A673 (cell line): ENCODE data around the gene SCUBE2. TPM values are rescaled to one million over a fixed set of nuclear protein-coding genes. Genes with fewer than 3 reads are reported as not detected.

ENCODE experiments used
- BruUV-seq: library from RNA; stranded (reverse); fragments of 400-500 nt; replicated peaks from 2 replicates; lab custom pipeline; 2021; lab: Mats Ljungman, UMichigan
- CTCF ChIA-PET: fragments of 300-600 bp; sonication (Branson Sonifier 250); formaldehyde crosslinking; loops from one replicate; lab custom pipeline; 2022; ENCODE audit warnings: antibody characterized with exemption; lab: Charles Lee
- POLR2A ChIA-PET: fragments of 300-600 bp; sonication (Branson Sonifier 250); formaldehyde crosslinking; loops from one replicate; lab custom pipeline; 2022; ENCODE audit warnings: antibody characterized with exemption; ENCODE audit not compliant: low non-redundant PET; lab: Charles Lee
- DNase-seq: peaks from one replicate; pipeline ENCODE4 v3.0.0-alpha.2; 2015; ENCODE audit warnings: low spot score
- H3K27ac ChIP-seq: fragments of 200-600 bp; sonication (generic); 2 replicates; pipeline ENCODE4 v1.5.1; 2016; ENCODE audit warnings: mixed run types, low read depth, mild to moderate bottlenecking, mixed read lengths, antibody characterized with exemption, low read length; ENCODE audit not compliant: poor library complexity, severe bottlenecking
- H3K27me3 ChIP-seq: fragments of 200-600 bp; sonication (generic); replicated peaks from 2 replicates; pipeline ENCODE4 v1.6.1; 2017; ENCODE audit warnings: mixed run types, low read depth, mild to moderate bottlenecking, mixed read lengths, antibody characterized with exemption, low read length; ENCODE audit not compliant: insufficient read depth, poor library complexity
- H3K36me3 ChIP-seq: fragments of 200-600 bp; sonication (generic); 2 replicates; pipeline ENCODE4 v1.6.1; 2016; ENCODE audit warnings: mixed run types, mild to moderate bottlenecking, mixed read lengths, antibody characterized with exemption, low read length; ENCODE audit not compliant: insufficient read depth, poor library complexity, severe bottlenecking
- H3K4me1 ChIP-seq: fragments of 200-600 bp; sonication (generic); 2 replicates; pipeline ENCODE4 v1.6.1; 2017; ENCODE audit warnings: mixed run types, mild to moderate bottlenecking, mixed read lengths, antibody characterized with exemption, low read length; ENCODE audit not compliant: insufficient read depth, poor library complexity, severe bottlenecking
- H3K4me3 ChIP-seq: fragments of 200-600 bp; sonication (generic); 2 replicates; pipeline ENCODE4 v1.5.1; 2016; ENCODE audit warnings: low read depth, mixed run types, mild to moderate bottlenecking, mixed read lengths, low read length; ENCODE audit not compliant: poor library complexity, severe bottlenecking
- H3K9me3 ChIP-seq: fragments of 200-600 bp; sonication (generic); 2 replicates; pipeline ENCODE4 v1.6.1; 2016; ENCODE audit warnings: mixed run types, low read depth, mild to moderate bottlenecking, mixed read lengths, antibody characterized with exemption, low read length; ENCODE audit not compliant: poor library complexity, severe bottlenecking
- EZH2 ChIP-seq: fragments of 200-600 bp; sonication (generic); IDR thresholded peaks from 2 replicates; pipeline ENCODE4 v1.6.1; 2017; ENCODE audit warnings: borderline replicate concordance, low read depth, mild to moderate bottlenecking, mixed read lengths, antibody characterized with exemption, low read length; ENCODE audit not compliant: poor library complexity, severe bottlenecking
- intact Hi-C: fragments of 100-400 bp; cut with micrococcal nuclease; formaldehyde crosslinking; loops from one replicate; pipeline ENCODE4 v1.10.0; 2022; ENCODE audit not compliant: unreplicated experiment
- total RNA-seq: library from RNA; stranded (reverse); gene quantifications from 2 replicates; pipeline ENCODE4 v1.2.3, GENCODE V29; 2021
- TF ChIP-seq, protein P1 (sequence below): fragments of 300-800, 200-600 bp; sonication (generic); conservative IDR thresholded peaks from 2 replicates; pipeline ENCODE4 v1.5.1; 2017; ENCODE audit warnings: low read depth, mild to moderate bottlenecking, antibody characterized with exemption, low read length, moderate library complexity, mixed read lengths

Gene SCUBE2
- total RNA-seq, 1 experiment from 2014 or later: 1.4 TPM

GRCh38 chr11:9089636-9090035 lies 1.8 kb downstream of the SCUBE2 start:
- intact Hi-C loops: no loop called here
- POLR2A ChIA-PET: no interaction called here
- no TSS peak for BruUV-seq
- CTCF ChIA-PET: no interaction called here
- Histone ChIP-seq H3K4me3 (no peak overlapping the region), H3K36me3 (no peaks in the 10 kb centered on the region), H3K9me3 (no peaks in the 10 kb centered on the region), H3K27ac (no peak overlapping the region), H3K4me1 (no peaks in the 10 kb centered on the region), H3K27me3 (peaks cover 22% of the 10 kb centered on the region)
- no peak for TF ChIP-seq EZH2
- TF ChIP-seq, protein P1, sequence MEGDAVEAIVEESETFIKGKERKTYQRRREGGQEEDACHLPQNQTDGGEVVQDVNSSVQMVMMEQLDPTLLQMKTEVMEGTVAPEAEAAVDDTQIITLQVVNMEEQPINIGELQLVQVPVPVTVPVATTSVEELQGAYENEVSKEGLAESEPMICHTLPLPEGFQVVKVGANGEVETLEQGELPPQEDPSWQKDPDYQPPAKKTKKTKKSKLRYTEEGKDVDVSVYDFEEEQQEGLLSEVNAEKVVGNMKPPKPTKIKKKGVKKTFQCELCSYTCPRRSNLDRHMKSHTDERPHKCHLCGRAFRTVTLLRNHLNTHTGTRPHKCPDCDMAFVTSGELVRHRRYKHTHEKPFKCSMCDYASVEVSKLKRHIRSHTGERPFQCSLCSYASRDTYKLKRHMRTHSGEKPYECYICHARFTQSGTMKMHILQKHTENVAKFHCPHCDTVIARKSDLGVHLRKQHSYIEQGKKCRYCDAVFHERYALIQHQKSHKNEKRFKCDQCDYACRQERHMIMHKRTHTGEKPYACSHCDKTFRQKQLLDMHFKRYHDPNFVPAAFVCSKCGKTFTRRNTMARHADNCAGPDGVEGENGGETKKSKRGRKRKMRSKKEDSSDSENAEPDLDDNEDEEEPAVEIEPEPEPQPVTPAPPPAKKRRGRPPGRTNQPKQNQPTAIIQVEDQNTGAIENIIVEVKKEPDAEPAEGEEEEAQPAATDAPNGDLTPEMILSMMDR: no peak
- no peak for DNase-seq

GRCh38 chr11:9089061-9089460 lies 2.3 kb downstream of the SCUBE2 start:
- BruUV-seq: no TSS peak
- ChIA-PET CTCF (interaction anchor here (0.5 kb wide), 1 partner anchor 177 kb away, joined by 3 read pairs; no protein-coding TSS in a partner anchor), POLR2A (no interaction called here)
- H3K27me3 ChIP-seq: peaks cover 22% of the 10 kb centered on the region
- intact Hi-C loops: no loop called here
- no peak overlapping the region for H3K4me3 ChIP-seq
- H3K27ac ChIP-seq: no peak overlapping the region
- H3K4me1 ChIP-seq: no peaks in the 10 kb centered on the region
- TF ChIP-seq EZH2: no peak
- TF ChIP-seq, protein P1: no peak
- DNase-seq: no peak
- H3K36me3 ChIP-seq: no peaks in the 10 kb centered on the region
- no peaks in the 10 kb centered on the region for H3K9me3 ChIP-seq

DNA sequence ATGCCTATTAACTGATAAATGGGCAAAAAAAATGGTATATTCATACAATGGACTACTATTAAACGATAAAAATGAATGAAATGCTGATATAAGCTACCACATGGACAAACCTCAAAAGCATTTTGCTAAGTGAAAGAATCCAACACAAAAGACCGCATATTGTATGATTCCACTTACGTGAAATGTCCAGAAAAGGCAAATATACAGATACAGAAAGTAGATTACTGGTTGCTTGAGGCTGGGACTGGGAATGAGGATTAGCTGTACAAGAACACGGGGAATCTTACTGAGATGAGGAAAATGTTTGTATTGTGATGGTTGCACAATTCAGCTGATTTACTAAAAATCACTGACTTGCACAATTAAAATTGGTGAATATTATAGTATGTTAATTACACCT lies 8.8 kb downstream of the SCUBE2 start:
- CTCF ChIA-PET: no interaction called here
- intact Hi-C loops: no loop called here

More for the DNA sequence above, 8.8 kb downstream of the SCUBE2 start:
- H3K4me1 ChIP-seq: no peaks in the 10 kb centered on the region
- no peaks in the 10 kb centered on the region for H3K27me3 ChIP-seq
- TF ChIP-seq, protein P1: no peak
- TF ChIP-seq EZH2: no peak
- no peak overlapping the region for H3K27ac ChIP-seq
- no peaks in the 10 kb centered on the region for H3K36me3 ChIP-seq
- no TSS peak for BruUV-seq
- H3K9me3 ChIP-seq: no peaks in the 10 kb centered on the region
- no peak for DNase-seq
- H3K4me3 ChIP-seq: no peak overlapping the region
- POLR2A ChIA-PET: no interaction called here
